Measurements from ENCODE around the gene PPP2R5C.
A peak's percentile ranks its signal among the peaks of the same experiment; 100 is the strongest.

Gene PPP2R5C

GRCh38 chr14:101926085-101926484 is 164.6 kb downstream of the PPP2R5C start:
- no peak for DNase-seq

DNA sequence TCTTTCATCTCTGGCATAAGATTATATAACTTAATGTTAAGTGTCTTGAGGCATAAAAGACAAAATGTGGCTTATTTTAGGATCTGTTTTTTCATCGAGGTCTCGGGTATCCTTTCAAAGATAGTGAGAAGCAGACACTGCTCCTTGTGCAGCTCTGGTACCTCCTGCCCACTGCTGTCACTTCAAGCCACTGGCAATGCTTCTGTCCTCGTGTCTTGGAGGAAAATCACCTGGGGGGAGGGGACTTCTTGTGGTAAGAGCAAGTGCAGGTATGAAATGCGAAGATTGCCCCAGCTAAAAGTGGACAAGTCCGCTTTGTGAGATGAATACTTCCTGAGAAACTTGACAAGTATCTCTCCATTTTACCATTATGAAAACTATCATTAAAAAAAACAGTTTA is 165.1 kb downstream of the PPP2R5C start:
- no peak for DNase-seq

- DNase-seq, result no peak
Observed at GRCh38 chr14:101927859-101928258, 166.3 kb downstream of the PPP2R5C start.

DNA sequence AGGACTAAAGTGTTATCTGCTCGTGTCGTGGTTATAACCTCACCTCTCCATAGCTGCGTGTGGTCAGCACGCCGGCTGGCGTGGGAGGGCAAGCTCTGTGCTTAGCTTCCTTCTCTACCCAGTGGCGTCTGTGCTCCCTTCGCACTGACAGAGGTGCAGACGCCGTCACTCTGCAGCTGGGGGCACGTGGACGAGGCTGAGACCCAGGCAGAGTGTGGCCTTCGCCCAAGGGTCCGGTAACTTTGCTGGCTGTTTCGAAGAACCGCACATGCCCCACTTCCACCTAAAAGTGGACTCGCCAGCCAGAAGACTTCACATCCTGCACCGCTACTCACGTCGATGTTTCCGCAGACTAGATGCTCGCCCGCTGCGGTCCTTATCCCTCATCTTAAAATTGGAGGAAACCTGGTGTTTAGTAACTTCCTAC is 166.9 kb downstream of the PPP2R5C start:
- no peak for DNase-seq

- DNase-seq, result no peak
Observed at GRCh38 chr14:101929096-101929495, 167.6 kb downstream of the PPP2R5C start.

DNA sequence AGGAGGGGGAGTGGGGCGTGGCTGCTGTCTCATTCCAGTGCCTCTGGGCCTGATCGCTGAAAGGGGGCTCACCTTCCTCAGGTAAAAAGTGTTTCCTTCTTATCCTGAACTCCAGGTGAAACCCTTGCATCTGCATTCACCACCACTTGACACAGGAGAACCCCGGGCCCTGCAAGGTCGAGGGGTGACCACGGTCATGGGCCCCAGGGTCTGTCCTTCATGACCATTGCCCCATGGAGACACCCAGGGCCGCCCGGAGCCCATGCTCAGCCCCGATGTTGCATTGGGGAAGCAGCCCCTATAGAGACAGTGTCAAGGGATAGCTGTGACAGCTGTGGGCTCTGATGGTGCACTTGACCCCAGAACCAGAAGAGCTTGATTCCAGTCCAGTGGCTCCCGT is 168.4 kb downstream of the PPP2R5C start:
- DNase-seq, result no peak

- peak; percentile 11 for DNase-seq
Observed at GRCh38 chr14:101932673-101933072, 171.2 kb downstream of the PPP2R5C start.

DNA sequence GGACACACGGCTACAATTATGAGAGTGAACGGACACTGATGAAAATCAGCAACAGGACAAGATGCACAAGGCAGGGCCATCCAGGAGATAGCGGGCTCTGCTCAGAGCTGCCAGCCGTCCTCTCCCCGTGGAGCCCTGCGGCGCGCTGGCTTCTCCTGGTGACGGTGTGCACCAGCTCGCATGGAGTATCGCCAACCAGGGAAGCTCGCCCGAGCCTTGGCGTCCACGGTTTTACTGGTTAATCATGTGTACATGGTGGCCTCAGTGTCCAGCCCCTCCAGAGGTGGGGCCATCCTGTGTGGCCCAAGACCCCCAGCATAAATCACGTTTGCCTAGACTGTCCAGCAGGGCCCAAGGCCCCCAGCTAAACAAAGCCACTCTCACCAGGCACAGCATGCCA is 171.7 kb downstream of the PPP2R5C start:
- no peak for DNase-seq

GRCh38 chr14:101934601-101935150 is 173.2 kb downstream of the PPP2R5C start:
- no peak for DNase-seq

GRCh38 chr14:101937926-101938767 is 176.6 kb downstream of the PPP2R5C start:
- DNase-seq, result no peak

GRCh38 chr14:101939646-101940170 is 178.2 kb downstream of the PPP2R5C start:
- no peak for DNase-seq

DNA sequence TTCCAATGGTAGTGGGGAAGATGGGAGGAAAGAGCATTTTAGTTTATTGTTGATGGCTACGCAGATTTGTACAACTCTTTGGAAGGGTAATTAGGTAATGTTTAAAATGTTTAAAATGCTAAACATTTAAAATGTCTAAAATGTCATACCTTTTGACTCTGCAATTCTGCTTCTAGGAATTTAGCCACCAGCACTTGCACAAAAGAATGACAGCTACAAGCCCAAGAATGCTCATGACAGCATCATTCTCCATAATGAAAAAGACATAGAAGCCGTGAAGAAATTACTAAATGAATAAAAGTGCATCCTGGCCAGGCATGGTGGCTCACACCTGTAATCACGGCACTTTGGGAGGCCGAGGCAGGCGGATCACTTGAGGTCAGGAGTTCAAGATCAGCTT is 182.9 kb downstream of the PPP2R5C start:
- no peak for DNase-seq

- no peak for DNase-seq
Observed at GRCh38 chr14:101945171-101945570, 183.7 kb downstream of the PPP2R5C start.

GRCh38 chr14:101947577-101947903 is 186.0 kb downstream of the PPP2R5C start:
- no peak for DNase-seq

DNA sequence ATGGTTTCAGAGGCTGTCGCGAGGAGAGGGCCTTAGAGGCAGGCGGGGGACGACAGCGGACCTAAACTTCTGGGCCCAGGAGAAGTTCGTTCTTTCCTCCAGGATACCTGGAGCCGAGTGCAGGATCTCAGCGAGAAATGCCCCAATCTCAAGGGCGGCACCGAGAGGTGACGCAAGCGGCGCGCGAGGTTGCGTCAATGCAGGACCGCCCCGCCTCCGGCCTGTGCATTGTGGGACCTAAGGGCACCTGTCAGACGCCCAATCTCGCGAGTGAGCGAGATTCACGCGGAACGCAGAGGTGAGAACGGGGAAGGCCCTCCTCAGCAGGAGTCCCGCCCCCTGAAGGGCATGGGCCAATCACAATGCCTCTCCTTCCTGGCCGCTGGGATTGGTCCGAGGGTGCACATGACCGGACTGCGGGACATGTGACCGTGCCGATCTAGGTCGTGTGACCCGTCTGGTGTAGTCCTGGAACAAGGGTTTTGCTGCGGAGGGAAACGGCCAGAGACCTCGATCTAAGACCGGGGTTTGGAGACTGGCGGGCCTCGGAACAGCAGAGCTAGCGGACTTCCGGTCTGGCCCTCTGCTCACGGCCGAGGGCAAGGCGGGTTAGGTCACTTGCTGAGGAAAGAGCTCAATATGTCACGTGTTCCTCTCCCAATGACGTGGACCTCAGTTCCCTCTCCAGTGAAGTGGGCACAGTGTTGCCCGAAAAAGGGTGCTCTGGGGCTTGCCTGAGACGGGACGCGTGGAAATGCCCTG is 186.6 kb downstream of the PPP2R5C start:
- DNase-seq, result peak; percentile 97

DNA sequence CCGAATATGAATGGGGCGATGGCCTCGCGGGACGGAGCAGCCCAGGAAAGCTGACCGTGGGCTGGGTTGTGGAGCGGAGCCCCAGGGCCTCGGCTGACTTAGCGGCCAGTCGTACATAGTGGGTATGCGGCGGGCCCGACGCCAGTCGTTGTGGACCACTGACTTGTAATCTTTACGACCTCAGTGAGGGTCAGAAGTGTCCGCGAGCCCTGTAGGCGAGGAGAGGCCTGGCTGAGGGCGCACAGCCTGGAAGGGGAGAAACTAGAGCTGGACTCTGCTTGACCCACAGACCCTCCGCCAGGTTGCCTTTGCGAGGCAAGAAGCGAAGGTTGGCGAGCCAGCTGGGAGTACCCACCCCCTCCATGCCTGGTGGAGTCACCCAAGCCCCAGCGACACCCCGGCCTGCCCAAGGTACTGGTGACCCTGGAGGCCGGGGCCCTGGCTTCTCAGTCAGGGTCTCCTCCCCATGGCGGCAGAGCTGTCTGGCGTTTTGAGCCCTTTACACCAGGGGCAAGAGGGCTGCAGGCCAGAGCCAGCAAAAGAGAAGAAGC is 187.2 kb downstream of the PPP2R5C start:
- DNase-seq, result no peak

- DNase-seq, result no peak
Observed at GRCh38 chr14:101950100-101950499, 188.6 kb downstream of the PPP2R5C start.

DNA sequence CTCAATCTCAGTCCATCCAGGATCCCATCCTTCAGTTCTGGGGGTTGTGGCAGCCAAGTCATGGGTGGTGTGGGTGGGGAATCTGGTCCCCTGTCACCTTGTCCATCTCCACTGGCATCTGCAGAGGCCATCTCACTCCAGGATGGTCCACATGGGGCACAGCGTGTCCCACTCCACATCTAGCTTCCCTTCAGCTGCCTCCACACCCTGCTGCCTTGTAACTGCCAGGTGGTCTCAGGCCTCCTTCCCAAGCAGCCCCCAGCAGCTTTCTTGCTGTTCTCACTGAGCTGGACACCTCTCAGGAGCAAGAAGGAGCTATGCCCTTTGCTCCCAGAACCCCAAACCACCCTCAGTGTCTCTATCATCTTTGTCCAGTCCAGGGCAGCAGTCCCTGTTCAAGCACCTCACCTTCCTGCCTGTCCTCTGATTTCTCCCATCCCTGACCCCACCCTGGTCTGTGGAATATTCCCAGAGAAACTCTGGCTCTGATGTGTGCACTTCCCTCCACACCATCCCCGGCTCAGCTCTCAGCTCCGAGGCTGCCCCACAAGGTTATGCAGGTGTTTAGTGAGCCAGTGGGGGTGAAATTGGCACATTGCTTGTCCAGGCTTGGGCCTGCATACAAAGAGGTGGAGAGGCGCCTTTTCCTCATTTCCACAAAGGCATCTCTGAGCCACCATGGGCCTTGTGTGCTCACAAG is 189.2 kb downstream of the PPP2R5C start:
- DNase-seq, result no peak

GRCh38 chr14:101953151-101953550 is 191.6 kb downstream of the PPP2R5C start:
- no peak for DNase-seq

DNA sequence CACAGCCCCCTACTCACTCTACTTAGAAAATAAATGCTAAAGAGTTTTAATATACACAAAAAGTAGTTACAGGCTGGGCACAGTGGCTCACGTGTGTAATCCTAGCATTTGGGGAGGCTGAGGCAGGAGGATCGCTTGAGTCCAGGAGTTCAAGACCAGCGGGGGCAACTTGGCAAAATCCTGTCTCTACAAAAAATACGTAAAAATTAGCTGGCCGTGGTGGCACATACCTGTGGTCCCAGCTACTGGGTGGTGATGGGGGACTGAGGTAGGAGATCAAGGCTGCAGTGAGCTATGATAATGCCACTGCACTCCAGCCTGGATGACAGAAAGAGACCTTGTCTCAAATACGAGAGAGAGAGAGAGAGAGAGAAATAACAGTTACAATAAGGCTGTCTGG is 193.0 kb downstream of the PPP2R5C start:
- no peak for DNase-seq

DNA sequence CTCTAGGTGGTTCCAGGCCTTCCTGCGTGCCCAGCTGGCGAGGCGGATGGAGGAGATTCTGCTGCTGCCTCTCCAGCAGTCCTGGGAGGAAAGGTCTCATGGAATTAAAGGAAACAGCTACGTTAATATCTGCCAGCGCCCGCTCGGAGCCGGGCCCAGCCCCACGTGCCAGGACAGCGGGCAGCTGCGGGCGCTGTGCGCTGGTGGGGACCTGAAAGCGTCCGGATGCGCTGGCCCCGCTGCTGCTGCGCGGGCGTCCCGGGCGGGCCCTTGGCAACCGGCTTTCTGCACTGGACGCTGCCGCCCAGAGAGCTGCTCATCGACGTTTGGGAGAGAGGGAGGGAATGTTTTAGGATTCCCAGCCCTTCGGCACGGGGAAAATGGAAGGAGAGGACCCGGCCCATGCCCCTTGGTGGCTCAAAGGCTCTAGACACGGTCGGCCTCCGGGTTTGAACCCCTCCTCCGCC is 194.2 kb downstream of the PPP2R5C start:
- no peak for DNase-seq

DNA sequence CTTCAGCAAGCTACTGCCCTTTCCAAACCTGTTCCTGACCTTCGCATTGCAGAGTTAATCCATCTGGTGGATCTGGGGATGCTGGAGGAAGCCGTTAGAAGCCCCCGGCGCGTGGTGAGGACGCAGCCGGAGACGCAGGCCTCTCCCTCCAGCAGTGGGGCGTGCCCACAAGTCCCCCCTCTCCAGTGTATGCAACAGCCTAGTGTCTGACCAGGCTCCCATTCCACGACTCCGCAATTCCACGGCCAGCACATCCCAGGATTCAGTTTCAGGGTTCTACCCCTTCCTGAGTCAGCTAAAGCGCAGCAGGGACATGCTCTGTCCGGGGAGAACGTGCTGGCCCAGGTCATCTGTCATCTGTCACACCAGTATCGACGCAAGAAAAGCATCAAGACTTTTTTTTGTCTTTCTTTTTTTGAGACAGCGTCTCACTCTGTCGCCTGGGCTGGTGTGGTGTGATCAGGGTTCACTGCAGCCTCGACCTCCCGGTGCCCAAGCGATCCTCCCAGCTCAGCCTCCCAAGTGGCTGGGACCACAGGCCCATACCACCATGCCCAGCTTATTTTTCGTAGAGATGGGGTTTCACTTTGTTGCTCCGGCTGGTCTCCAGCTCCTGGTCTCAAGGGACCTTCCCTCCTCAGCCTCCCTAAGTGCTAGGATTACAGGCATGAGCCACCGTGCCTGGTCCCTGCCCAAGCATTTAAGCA is 194.8 kb downstream of the PPP2R5C start:
- DNase-seq, result no peak
